ENCODE measurements around the gene RMDN2. TPM values are rescaled to one million over a fixed set of nuclear protein-coding genes. Genes with fewer than 3 reads are reported as not detected.

RMDN2 gene
- total and polyA plus RNA-seq, 10 donors, result 10.8 to 57.1 (median 29.6) TPM

- Histone ChIP-seq H3K27ac (no peak overlapping the region), H3K4me3 (no peak overlapping the region), H3K27me3 (replicated peaks in 1 of 7) (no peaks in the 10 kb centered on the region), H3K36me3 (no peaks in the 10 kb centered on the region), H3K9me3 (peaks cover 0 to 9% (median 0%) of the 10 kb centered on the region in 8 donors), H3K4me1 (peaks cover 14 to 45% (median 28%) of the 10 kb centered on the region in 6 donors)
- intact Hi-C loops (cut with DNase I; ENCODE audit: low total_unique reads), result loop anchor here (10.0 kb wide), 1 partner anchor 218 kb away; no protein-coding TSS in a partner anchor
- no peak for DNase-seq
- 69 to 77% (median 71%) methylated on average over 3 of the region's 3 CpGs for WGBS, 5 donors
- no peak for TF ChIP-seq POLR2AphosphoS5 (IDR thresholded peaks at IDR 0.05)
- TF ChIP-seq CTCF (IDR thresholded peaks at IDR 0.05 in 8 of 11, conservative IDR thresholded peaks at IDR 0.05 in 3 of 11), result no peak
- TF ChIP-seq POLR2A (IDR thresholded peaks at IDR 0.05), result no peak
These were observed 28.8 kb upstream of the RMDN2 start for GRCh38 chr2:37896319-37896718.

- intact Hi-C loops (cut with DNase I; ENCODE audit: low total_unique reads), result loop anchor here (10.0 kb wide), 1 partner anchor 217 kb away; no protein-coding TSS in a partner anchor
- no peak for DNase-seq
- H3K9me3 ChIP-seq, result peaks cover 0 to 9% (median 0%) of the 10 kb centered on the region in 8 donors
- H3K27me3 ChIP-seq (replicated peaks in 1 of 7), result no peaks in the 10 kb centered on the region
- H3K36me3 ChIP-seq, result no peaks in the 10 kb centered on the region
- H3K4me1 ChIP-seq, result peaks cover 2 to 33% (median 16%) of the 10 kb centered on the region in 6 donors
- no peak for TF ChIP-seq POLR2AphosphoS5 (IDR thresholded peaks at IDR 0.05)
- no peak for TF ChIP-seq POLR2A (IDR thresholded peaks at IDR 0.05)
- TF ChIP-seq CTCF (IDR thresholded peaks at IDR 0.05 in 8 of 11, conservative IDR thresholded peaks at IDR 0.05 in 3 of 11), result no peak
- H3K27ac ChIP-seq, result no peak overlapping the region
- no peak overlapping the region for H3K4me3 ChIP-seq
- 60 to 75% (median 62%) methylated on average over 3 of the region's 3 CpGs for WGBS, 5 donors
These were observed 27.6 kb upstream of the RMDN2 start for GRCh38 chr2:37897511-37897910.

- Histone ChIP-seq H3K9me3 (peaks cover 0 to 9% (median 0%) of the 10 kb centered on the region in 8 donors), H3K4me3 (no peak overlapping the region), H3K27ac (no peak overlapping the region), H3K36me3 (no peaks in the 10 kb centered on the region), H3K27me3 (replicated peaks in 1 of 7) (no peaks in the 10 kb centered on the region), H3K4me1 (peaks cover 0 to 24% (median 7%) of the 10 kb centered on the region in 6 donors)
- TF ChIP-seq POLR2A (IDR thresholded peaks at IDR 0.05), result no peak
- TF ChIP-seq POLR2AphosphoS5 (IDR thresholded peaks at IDR 0.05), result no peak
- no peak for TF ChIP-seq CTCF (IDR thresholded peaks at IDR 0.05 in 8 of 11, conservative IDR thresholded peaks at IDR 0.05 in 3 of 11)
- intact Hi-C loops (cut with DNase I; ENCODE audit: low total_unique reads), result loop anchor here (10.0 kb wide), 1 partner anchor 216 kb away; no protein-coding TSS in a partner anchor
- no peak for DNase-seq
These were observed 26.6 kb upstream of the RMDN2 start for GRCh38 chr2:37898448-37898847.

- Histone ChIP-seq H3K9me3 (peaks cover 0 to 9% (median 0%) of the 10 kb centered on the region in 8 donors), H3K4me1 (no peaks in the 10 kb centered on the region), H3K27ac (no peak overlapping the region), H3K4me3 (no peak overlapping the region), H3K27me3 (replicated peaks in 1 of 7) (no peaks in the 10 kb centered on the region), H3K36me3 (no peaks in the 10 kb centered on the region)
- TF ChIP-seq POLR2AphosphoS5 (IDR thresholded peaks at IDR 0.05) (no peak), CTCF (IDR thresholded peaks at IDR 0.05 in 8 of 11, conservative IDR thresholded peaks at IDR 0.05 in 3 of 11) (no peak), POLR2A (IDR thresholded peaks at IDR 0.05) (no peak)
- no peak for DNase-seq
- intact Hi-C loops (cut with DNase I; ENCODE audit: low total_unique reads), result no loop called here
These were observed 22.1 kb upstream of the RMDN2 start for GRCh38 chr2:37902991-37903390.
